Neuron (in vitro differentiated cells): ENCODE data around the gene RREB1.

Experiments used
- H2AFZ ChIP-seq: one replicate; pipeline ENCODE4 v1.6.1; 2013; ENCODE audit warnings: low read depth, mild to moderate bottlenecking, inconsistent platforms, low read length, moderate library complexity
- H3K27me3 ChIP-seq: one replicate; pipeline ENCODE4 v1.6.1; 2013; ENCODE audit warnings: low read length; ENCODE audit not compliant: insufficient read depth
- H3K36me3 ChIP-seq: one replicate; pipeline ENCODE4 v1.6.1; 2013; ENCODE audit warnings: low read length; ENCODE audit not compliant: insufficient read depth
- H3K4me1 ChIP-seq: one replicate; pipeline ENCODE4 v1.6.1; 2013; ENCODE audit warnings: low read length; ENCODE audit not compliant: insufficient read depth
- H3K4me3 ChIP-seq: 2 replicates; pipeline ENCODE4 v1.5.1; 2013; ENCODE audit warnings: mild to moderate bottlenecking, low read length, moderate library complexity
- H3K9me3 ChIP-seq: one replicate; pipeline ENCODE4 v1.6.1; 2013; ENCODE audit warnings: low read length

Gene RREB1

DNA sequence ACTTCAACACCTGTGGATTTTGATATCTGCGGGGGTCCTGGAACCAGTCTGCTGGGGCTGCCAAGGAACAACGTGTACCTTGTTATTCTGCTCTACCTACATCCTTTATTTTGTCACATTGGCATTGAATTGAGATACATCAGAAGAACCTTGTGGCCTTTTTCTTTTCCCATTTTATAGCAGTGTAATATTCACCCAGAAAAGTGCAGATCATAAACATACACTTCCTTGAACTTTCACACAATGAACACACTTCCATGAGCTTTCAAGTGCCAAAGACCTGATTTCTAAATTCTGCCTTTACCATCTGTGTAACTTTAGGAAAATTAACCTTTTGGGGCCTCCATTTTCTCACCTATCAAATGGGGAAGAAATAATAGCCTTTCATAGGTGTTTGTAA, 29.9 kb upstream of the RREB1 start:
- H2AFZ ChIP-seq = no peak overlapping the region

DNA sequence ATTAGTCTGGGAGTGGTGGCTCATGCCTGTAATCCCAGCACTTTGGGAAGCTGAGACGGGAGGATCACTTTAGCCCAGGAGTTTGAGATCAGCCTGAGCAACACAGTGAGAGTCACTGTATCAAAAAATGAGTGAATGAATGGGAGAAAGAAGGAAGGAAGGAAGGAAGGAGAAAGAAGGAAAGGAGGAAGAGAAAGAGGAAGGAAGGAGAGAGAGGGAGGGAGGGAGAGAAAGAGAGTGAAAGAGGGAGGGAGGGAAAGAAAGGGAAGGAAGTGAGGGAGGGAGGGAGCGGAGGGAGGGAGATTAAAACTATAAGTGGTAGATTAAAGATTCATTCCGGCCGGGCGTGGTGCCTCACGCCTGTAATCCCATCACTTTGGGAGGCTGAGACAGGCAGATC, 28.9 kb upstream of the RREB1 start:
- no peaks in the 10 kb centered on the region for H3K36me3 ChIP-seq
- no peaks in the 10 kb centered on the region for H3K4me1 ChIP-seq
- no peak overlapping the region for H3K4me3 ChIP-seq
- H3K9me3 ChIP-seq = no peaks in the 10 kb centered on the region
- no peak overlapping the region for H2AFZ ChIP-seq
- no peaks in the 10 kb centered on the region for H3K27me3 ChIP-seq

More for the DNA sequence above, 29.9 kb upstream of the RREB1 start:
- H3K9me3 ChIP-seq = no peaks in the 10 kb centered on the region
- no peaks in the 10 kb centered on the region for H3K4me1 ChIP-seq
- no peaks in the 10 kb centered on the region for H3K27me3 ChIP-seq
- H3K36me3 ChIP-seq = no peaks in the 10 kb centered on the region
- H3K4me3 ChIP-seq = no peak overlapping the region

DNA sequence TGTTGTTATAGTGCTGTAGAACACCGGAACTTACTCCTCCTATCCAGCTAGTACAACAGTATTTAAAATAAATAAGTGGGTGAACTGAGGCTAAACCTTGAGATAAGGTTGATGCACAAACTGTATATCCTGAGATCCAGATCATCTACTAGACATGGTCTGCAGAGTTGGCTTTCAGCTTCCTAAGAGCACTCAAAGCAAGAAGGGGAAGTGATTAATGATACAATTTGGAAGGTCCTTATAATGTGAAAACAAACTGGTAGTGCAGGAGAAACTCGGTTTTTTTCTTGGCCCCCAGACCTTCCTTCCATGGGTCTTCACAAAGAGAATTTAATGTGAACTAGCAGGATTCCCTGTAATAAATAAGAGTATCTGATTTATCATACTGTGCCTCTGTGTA, 27.4 kb upstream of the RREB1 start:
- Histone ChIP-seq H2AFZ (no peak overlapping the region), H3K4me3 (no peak overlapping the region), H3K36me3 (no peaks in the 10 kb centered on the region), H3K27me3 (no peaks in the 10 kb centered on the region), H3K4me1 (no peaks in the 10 kb centered on the region), H3K9me3 (no peaks in the 10 kb centered on the region)

DNA sequence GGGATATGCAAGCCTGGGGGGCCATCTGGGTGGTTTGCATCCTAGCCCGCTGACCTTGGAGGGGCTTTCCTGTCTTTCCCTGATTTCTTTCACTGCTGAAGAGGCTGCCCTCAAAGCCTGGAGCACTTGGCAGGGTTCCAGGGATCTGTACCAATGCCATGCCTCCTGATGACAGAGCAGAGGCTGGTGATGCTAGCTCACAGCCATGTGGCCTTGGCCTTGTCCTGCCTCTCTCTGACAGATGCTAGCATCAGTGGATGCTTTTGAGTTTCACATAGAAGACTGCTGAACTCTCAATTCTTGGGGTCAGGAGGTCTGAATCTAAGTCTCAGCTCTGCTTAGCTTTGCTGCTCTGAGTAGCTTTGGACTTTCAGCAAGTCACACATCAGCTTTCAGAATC, 21.9 kb upstream of the RREB1 start:
- Histone ChIP-seq H3K27me3 (no peaks in the 10 kb centered on the region), H3K36me3 (no peaks in the 10 kb centered on the region)

DNA sequence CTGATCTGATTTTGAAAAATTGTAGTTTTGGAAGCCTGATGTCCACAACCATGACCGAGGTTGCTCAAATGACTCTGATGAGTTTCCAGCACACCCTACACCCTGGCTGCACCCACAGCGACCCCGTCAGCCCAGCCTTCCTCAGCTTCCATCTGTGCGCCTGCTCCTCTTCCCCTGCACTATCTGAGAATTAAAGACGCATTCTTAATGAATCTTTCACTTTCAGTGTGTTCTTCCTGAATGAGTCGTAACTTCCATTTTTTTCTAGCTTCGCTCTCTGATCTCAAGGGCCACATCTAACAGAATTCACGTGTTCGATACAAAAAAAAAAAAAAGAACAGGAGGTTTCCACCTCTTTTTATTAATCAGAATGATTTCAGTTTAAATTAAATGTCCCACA, 21.3 kb upstream of the RREB1 start:
- no peak overlapping the region for H3K4me3 ChIP-seq

More for the DNA sequence above, 21.9 kb upstream of the RREB1 start:
- no peak overlapping the region for H3K4me3 ChIP-seq
- H3K4me1 ChIP-seq = peaks cover 16% of the 10 kb centered on the region
- no peak overlapping the region for H2AFZ ChIP-seq
- H3K9me3 ChIP-seq = no peaks in the 10 kb centered on the region

DNA sequence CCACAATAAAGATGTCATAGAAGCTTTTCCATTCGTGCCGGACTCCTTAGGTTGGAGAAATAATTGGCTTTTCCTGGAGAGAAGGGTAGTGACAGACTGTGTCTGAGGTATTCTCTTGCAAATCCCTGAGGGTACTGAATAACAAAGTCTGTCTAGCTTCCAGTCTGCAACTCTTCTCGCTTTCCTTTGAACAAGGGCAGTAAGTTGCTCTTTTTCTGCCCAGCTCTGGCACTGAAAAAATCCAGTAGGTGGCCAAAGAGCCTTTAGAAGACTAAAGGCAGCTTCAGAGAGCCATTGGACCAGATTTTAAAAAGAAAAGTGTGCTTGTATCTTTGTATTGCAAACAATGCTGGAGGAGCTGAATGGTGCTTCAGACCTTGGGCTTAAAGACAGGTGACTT, 20.7 kb upstream of the RREB1 start:
- no peak overlapping the region for H2AFZ ChIP-seq
- no peak overlapping the region for H3K4me3 ChIP-seq
- no peaks in the 10 kb centered on the region for H3K27me3 ChIP-seq
- peaks cover 16% of the 10 kb centered on the region for H3K4me1 ChIP-seq
- no peaks in the 10 kb centered on the region for H3K36me3 ChIP-seq
- no peaks in the 10 kb centered on the region for H3K9me3 ChIP-seq

More for the DNA sequence above, 21.3 kb upstream of the RREB1 start:
- Histone ChIP-seq H2AFZ (no peak overlapping the region), H3K9me3 (no peaks in the 10 kb centered on the region), H3K27me3 (no peaks in the 10 kb centered on the region), H3K4me1 (peaks cover 16% of the 10 kb centered on the region), H3K36me3 (no peaks in the 10 kb centered on the region)

DNA sequence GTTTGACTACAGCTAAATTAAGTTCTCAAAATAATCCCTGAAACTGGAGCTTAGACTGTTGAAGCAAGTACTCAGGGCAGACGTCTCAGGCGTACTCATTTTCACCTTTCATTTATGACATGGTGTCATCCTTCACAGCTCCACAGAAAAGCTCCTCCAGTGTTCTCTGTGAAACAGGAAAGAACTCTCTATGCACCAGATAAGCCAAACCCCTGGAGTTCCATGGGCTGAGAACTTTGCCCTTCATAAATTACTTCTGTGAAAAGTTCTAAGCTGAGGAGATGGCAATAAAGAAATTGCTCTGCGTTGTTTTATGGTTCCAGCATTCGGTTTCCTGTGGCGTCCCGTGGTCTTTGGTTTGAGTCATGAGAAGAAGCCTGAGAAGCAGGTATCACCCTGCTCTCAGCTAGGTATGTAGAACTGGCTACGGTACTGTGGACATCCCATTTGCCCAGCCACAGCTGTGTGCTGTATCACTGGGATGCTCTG, 20.2 kb upstream of the RREB1 start:
- peaks cover 16% of the 10 kb centered on the region for H3K4me1 ChIP-seq
- no peaks in the 10 kb centered on the region for H3K36me3 ChIP-seq
- no peak overlapping the region for H2AFZ ChIP-seq
- H3K9me3 ChIP-seq = no peaks in the 10 kb centered on the region
- H3K4me3 ChIP-seq = no peak overlapping the region
- H3K27me3 ChIP-seq = no peaks in the 10 kb centered on the region

DNA sequence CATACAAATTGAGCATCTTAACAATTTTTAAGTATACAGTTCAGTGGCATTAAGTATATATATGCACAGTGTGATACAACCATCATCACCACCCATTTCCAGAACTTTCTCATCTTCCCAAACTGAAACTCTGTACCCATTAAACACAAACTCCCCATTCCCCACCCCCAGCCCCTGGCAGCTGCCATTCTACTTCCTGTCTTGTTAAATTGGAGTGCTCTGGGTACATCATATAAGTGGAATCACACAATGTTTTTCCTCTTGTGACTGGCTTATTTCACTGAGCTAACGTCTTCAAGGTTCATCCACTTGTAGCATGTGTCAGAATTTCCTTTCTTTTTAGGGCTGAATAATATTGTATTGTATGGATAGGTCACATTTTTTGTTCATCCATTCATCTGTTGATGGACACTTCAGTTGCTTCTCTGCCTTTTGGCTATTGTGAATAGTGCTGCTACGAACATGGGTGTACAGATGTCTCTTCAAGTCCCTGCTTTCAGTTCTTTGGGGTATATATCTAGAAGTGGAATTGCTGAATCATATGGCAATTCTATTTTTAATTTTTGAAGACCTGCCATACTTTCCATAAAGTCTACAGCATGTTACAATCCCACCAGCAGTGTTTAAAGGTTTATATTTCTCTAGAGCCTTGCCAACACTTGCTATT, 19.6 kb upstream of the RREB1 start:
- H3K4me1 ChIP-seq = peaks cover 16% of the 10 kb centered on the region
- H3K27me3 ChIP-seq = no peaks in the 10 kb centered on the region
- no peak overlapping the region for H3K4me3 ChIP-seq
- H3K36me3 ChIP-seq = no peaks in the 10 kb centered on the region
- H3K9me3 ChIP-seq = no peaks in the 10 kb centered on the region
- no peak overlapping the region for H2AFZ ChIP-seq

DNA sequence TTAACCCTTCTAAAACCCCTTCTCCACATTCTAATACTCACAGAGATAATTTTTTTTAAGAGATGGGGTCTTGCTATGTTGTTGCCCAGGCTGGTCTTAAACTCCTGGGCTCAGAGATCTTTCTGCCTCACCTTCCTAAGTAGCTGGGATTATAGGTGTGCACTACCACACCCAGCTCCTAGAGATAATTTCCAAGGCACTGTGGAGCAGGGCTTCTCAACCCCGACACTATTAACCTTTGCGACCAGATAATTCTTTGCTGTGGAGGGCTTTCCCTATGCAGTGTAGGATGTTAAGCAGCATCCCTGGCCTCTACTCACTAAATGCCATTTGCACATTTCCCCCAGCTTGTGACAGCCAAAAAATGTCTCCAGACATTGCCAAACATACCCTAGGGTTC, 8.8 kb upstream of the RREB1 start:
- H3K27me3 ChIP-seq = peaks cover 5% of the 10 kb centered on the region
- H2AFZ ChIP-seq = no peak overlapping the region
- H3K9me3 ChIP-seq = no peaks in the 10 kb centered on the region
- H3K4me3 ChIP-seq = no peak overlapping the region
- H3K36me3 ChIP-seq = no peaks in the 10 kb centered on the region
- no peaks in the 10 kb centered on the region for H3K4me1 ChIP-seq

DNA sequence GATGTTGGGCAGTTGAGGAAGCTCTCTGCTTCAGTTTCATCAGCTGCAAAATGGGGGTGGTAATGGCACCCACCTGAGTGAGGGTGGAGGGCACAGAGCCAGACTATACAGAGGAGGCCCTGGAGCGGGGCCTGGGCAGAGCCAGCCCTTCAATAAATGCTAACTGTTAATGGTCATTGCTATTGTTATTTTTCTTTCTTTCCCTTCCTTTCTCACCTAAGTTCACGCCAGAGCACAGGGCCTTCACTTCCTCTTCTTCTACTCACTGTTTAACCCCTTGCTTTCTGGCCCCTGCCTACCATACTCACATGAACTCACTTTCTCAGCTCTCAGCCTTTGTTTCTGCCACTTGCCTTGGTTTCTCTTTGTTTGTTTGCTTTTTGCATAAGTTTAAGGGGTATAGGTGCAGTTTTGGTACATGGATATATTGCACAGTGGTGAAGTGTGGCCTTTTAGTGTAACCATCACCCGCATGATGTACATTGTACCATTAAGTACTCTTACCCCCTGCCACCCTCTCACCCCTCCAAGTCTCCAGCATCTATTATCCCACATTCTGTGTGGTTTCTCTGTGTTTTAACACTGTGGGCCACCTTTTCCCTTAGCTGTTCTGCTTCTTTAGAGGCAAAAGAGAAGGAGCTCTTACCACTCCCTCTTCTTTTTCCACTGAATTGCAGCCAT, 7.5 kb upstream of the RREB1 start:
- Histone ChIP-seq H3K9me3 (no peaks in the 10 kb centered on the region), H3K36me3 (no peaks in the 10 kb centered on the region), H3K4me3 (no peak overlapping the region), H3K27me3 (peaks cover 5% of the 10 kb centered on the region), H3K4me1 (no peaks in the 10 kb centered on the region), H2AFZ (no peak overlapping the region)

DNA sequence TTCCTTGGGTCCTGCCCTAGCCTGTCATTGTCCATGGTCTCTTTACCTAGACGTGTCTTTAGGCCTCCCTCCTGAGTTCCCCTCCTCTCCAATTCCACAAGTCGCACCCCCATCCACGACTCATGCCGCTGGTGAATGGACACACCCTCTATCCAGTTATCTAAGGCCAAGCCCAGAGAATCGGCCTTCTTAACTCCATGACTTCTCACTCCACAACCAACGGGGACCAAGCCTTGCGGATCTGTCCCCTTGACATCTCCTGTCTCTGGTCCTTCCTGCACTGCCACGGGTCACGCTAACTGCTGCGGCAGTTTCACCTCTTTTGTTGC, 7.0 kb upstream of the RREB1 start:
- no peaks in the 10 kb centered on the region for H3K4me1 ChIP-seq
- H3K27me3 ChIP-seq = peaks cover 5% of the 10 kb centered on the region
- H3K4me3 ChIP-seq = no peak overlapping the region
- H2AFZ ChIP-seq = no peak overlapping the region
- no peaks in the 10 kb centered on the region for H3K36me3 ChIP-seq
- no peaks in the 10 kb centered on the region for H3K9me3 ChIP-seq

DNA sequence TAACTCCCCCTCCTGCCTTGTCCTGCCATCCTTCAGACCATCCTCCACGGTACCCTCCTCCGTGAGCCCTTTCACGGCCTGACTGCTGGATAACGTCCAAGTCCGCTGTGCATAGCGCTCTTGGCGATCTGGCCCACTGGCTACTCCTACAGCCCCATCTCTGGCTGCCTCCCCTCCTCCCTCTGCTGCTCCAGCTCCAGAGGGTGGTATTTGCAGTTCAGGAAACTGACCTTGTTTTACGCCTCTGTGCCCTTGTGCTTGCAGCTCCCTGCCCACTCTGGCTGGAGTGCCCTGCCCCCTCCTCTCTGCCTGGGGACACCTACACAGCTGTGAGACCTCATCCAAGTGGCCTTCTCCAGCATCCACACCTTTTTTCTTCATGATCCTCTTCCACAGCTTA, 6.5 kb upstream of the RREB1 start:
- H3K36me3 ChIP-seq = no peaks in the 10 kb centered on the region
- no peaks in the 10 kb centered on the region for H3K9me3 ChIP-seq
- peaks cover 5% of the 10 kb centered on the region for H3K27me3 ChIP-seq
- H2AFZ ChIP-seq = no peak overlapping the region
- no peak overlapping the region for H3K4me3 ChIP-seq
- H3K4me1 ChIP-seq = no peaks in the 10 kb centered on the region

DNA sequence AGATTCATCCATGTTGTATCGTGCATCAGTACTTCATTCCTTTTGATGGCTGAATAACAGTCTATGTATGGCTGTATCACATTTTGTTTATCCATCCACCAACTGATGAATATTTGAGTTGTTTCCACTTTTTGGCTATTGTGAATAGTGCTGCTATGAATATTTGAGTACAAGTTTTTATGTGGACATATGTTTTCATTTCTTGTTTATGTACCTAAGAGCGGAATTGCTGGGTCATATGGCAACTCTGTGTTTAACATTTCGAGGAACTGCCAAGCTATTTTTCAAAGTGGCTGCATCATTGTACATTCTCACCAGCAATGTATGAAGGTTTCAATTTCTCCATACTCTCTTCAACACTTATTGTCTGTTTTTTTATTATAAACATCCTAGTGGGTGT, 3.0 kb upstream of the RREB1 start:
- peaks cover 6% of the 10 kb centered on the region for H3K4me1 ChIP-seq

More for the DNA sequence above, 3.0 kb upstream of the RREB1 start:
- Histone ChIP-seq H2AFZ (no peak overlapping the region), H3K27me3 (no peaks in the 10 kb centered on the region), H3K36me3 (no peaks in the 10 kb centered on the region), H3K4me3 (no peak overlapping the region), H3K9me3 (no peaks in the 10 kb centered on the region)
